K562 (cell line): Measurements from ENCODE around the gene VRK3. TPM values are rescaled to one million over a fixed set of nuclear protein-coding genes. Genes with fewer than 3 reads are reported as not detected.

ENCODE experiments used
- ATAC-seq: fragments of 200-7000 bp; cut with Tn5 transposase; 3 replicates; pipeline ENCODE4 v1.9.1; 2020; ENCODE audit warnings: moderate library complexity
- BruUV-seq: library from RNA; stranded (reverse); fragments of 400-500 nt; replicated peaks from 2 replicates; lab custom pipeline; 2021; lab: Mats Ljungman, UMichigan
- CTCF ChIA-PET: fragments of 300-600 bp; formaldehyde crosslinking; extraction: SDS; loops from one replicate; lab custom pipeline; 2021; ENCODE audit warnings: low intra/inter-chr PET ratio; lab: Yijun Ruan, JAX
- POLR2A ChIA-PET: fragments of 300-600, 350-650 bp; sonication (Branson Sonifier 250); formaldehyde crosslinking; extraction: SDS; loops from one replicate; lab custom pipeline; 2021; ENCODE audit warnings: antibody characterized with exemption, inconsistent platforms; lab: Yijun Ruan, JAX
- DNase-seq, 4 experiments: peaks; one replicate each; pipeline versions ENCODE4 v3.0.0 to v3.0.0-alpha.2; 2011 to 2018; ENCODE audit warnings: low spot score in 3 of 4, mixed read lengths in 3 of 4; ENCODE audit errors: extremely low read depth in 1 of 4
- FAIRE-seq: peaks from 2 replicates; lab custom pipeline; 2011; peaks lifted over from hg19 to GRCh38; lab: Jason Lieb, UNC
- H2AFZ ChIP-seq: 2 replicates; pipeline ENCODE4 v1.6.0; 2011; ENCODE audit warnings: low read depth, low read length, control low read depth, inconsistent platforms
- H3K27ac ChIP-seq: fragments of 200-600 bp; 3 replicates; pipeline ENCODE4 v1.8.0; 2011; ENCODE audit warnings: low read depth, mild to moderate bottlenecking, control low read depth, inconsistent platforms, low read length, moderate library complexity, mixed read lengths; ENCODE audit errors: extremely low read depth
- H3K27me3 ChIP-seq, 2 experiments: fragments of 300-600 bp in 1 of 2; 2 replicates in 1 of 2; 3 replicates in 1 of 2; pipeline versions ENCODE4 v1.6.0 to v1.8.0; 2011; ENCODE audit warnings: inconsistent platforms in 2 of 2, low read length in 2 of 2, mild to moderate bottlenecking in 1 of 2, mixed read lengths in 1 of 2, moderate library complexity in 1 of 2; ENCODE audit not compliant: control insufficient read depth in 2 of 2, insufficient read depth in 2 of 2
- H3K36me3 ChIP-seq: fragments of 300-600 bp; 3 replicates; pipeline ENCODE4 v1.8.0; 2011; ENCODE audit warnings: mild to moderate bottlenecking, low read length, inconsistent platforms; ENCODE audit not compliant: control insufficient read depth, insufficient read depth
- H3K4me1 ChIP-seq, 2 experiments: fragments of 200-600 bp in 1 of 2; replicated peaks in 1 of 2; 2 replicates in 1 of 2; 3 replicates in 1 of 2; pipeline versions ENCODE4 v1.5.1 to v1.8.0; 2011; ENCODE audit warnings: inconsistent platforms in 2 of 2, low read length in 2 of 2, mild to moderate bottlenecking in 1 of 2, mixed read lengths in 1 of 2, moderate library complexity in 1 of 2; ENCODE audit not compliant: control insufficient read depth in 2 of 2, insufficient read depth in 2 of 2
- H3K4me2 ChIP-seq: 2 replicates; pipeline ENCODE4 v1.6.1; 2011; ENCODE audit warnings: low read length, control low read depth, inconsistent platforms, mixed read lengths; ENCODE audit not compliant: insufficient read depth
- H3K4me3 ChIP-seq: fragments of 200-600 bp; sonication (generic), shearing (Covaris generic); 2 replicates; pipeline ENCODE4 v1.5.1; 2016; ENCODE audit warnings: control low read depth, inconsistent platforms
- H3K79me2 ChIP-seq: fragments of 200-600 bp; 3 replicates; pipeline ENCODE4 v1.8.0; 2011; ENCODE audit warnings: low read length, inconsistent platforms; ENCODE audit not compliant: control insufficient read depth, insufficient read depth
- H3K9ac ChIP-seq, 2 experiments: 2 replicates each; pipeline versions ENCODE4 v1.6.0 to v1.6.1; 2011; ENCODE audit warnings: low read depth in 2 of 2, low read length in 2 of 2, control low read depth in 1 of 2, inconsistent platforms in 1 of 2, mild to moderate bottlenecking in 1 of 2, mixed read lengths in 1 of 2; ENCODE audit not compliant: insufficient read depth in 1 of 2
- H3K9me1 ChIP-seq: one replicate; pipeline ENCODE4 v1.6.0; 2011; ENCODE audit warnings: inconsistent platforms, mild to moderate bottlenecking, low read length, moderate library complexity; ENCODE audit not compliant: control insufficient read depth, insufficient read depth
- H3K9me3 ChIP-seq: replicated peaks from 2 replicates; pipeline ENCODE4 v1.5.1; 2011; ENCODE audit warnings: low read depth, low read length, inconsistent platforms; ENCODE audit not compliant: control insufficient read depth, insufficient read depth
- H4K20me1 ChIP-seq: replicated peaks from 2 replicates; pipeline ENCODE4 v1.6.1; 2011; ENCODE audit warnings: low read length, inconsistent platforms, mixed read lengths; ENCODE audit not compliant: control insufficient read depth, insufficient read depth
- DIDO1 ChIP-seq: fragments of 450-650 bp; IDR thresholded peaks from 2 replicates; pipeline ENCODE4 v1.6.1; 2016; ENCODE audit warnings: low read depth, missing biosample characterization, missing genetic modification characterization
- FOXM1 ChIP-seq, 2 experiments: fragments of 450-650 bp in 1 of 2; sonication (generic) in 1 of 2; formaldehyde crosslinking in 1 of 2; IDR thresholded peaks; 2 replicates each; pipeline versions ENCODE4 v1.6.1 to v1.9.0; 2017 to 2022; ENCODE audit warnings: low read depth in 2 of 2, mild to moderate bottlenecking in 2 of 2, missing genetic modification reagents in 1 of 2, moderate library complexity in 1 of 2
- HMG20A ChIP-seq: fragments of 450-650 bp; formaldehyde crosslinking; conservative IDR thresholded peaks from 2 replicates; pipeline ENCODE4 v1.4.0; 2020; ENCODE audit warnings: mild to moderate bottlenecking, mixed read lengths
- MAFF ChIP-seq: IDR thresholded peaks from 2 replicates; pipeline ENCODE4 v1.6.1; 2012; ENCODE audit warnings: low read length, improper control_type of control experiment
- PRMT5 ChIP-seq: sonication (generic); formaldehyde crosslinking; IDR thresholded peaks from 2 replicates; pipeline ENCODE4 v1.5.0; 2020; ENCODE audit warnings: missing genetic modification reagents
- RBM15 ChIP-seq: fragments of 200-400 bp; formaldehyde crosslinking; IDR thresholded peaks from 2 replicates; pipeline ENCODE4 v1.6.1; 2018; ENCODE audit warnings: mild to moderate bottlenecking, low read length, moderate library complexity; ENCODE audit not compliant: insufficient read depth
- ZNF324 ChIP-seq: fragments of 250-450 bp; sonication (Bioruptor Pico); IDR thresholded peaks from 2 replicates; pipeline ENCODE4 v1.4.0; 2020; ENCODE audit warnings: mild to moderate bottlenecking
- ZNF583 ChIP-seq: fragments of 250-450 bp; sonication (Bioruptor Pico); IDR thresholded peaks from 2 replicates; pipeline ENCODE4 v1.4.0; 2020
- WGBS: fragments of 100-300 bp; shearing (Covaris generic); methylation state at CpG from one replicate; pipeline ENCODE4 v1.1.6; 2016; ENCODE audit warnings: low coverage, mixed read lengths; ENCODE audit not compliant: insufficient coverage; ENCODE audit errors: missing lambda C conversion rate; 5-methylcytosine and 5-hydroxymethylcytosine counted together
- in situ Hi-C: fragments of 300-500 bp; cut with MboI; formaldehyde crosslinking; loops from 4 replicates; pipeline ENCODE4 v1.15.0; 2018; ENCODE audit warnings: inconsistent platforms, mixed read lengths
- intact Hi-C: fragments of 100-400 bp; cut with micrococcal nuclease; formaldehyde crosslinking; loops from 2 replicates; pipeline ENCODE4 v1.14.2; 2022
- polyA plus RNA-seq, 8 experiments: library from polyadenylated mRNA; depleted of rRNA in 4 of 8; stranded (reverse) in 5 of 8; unstranded in 3 of 8; fragments of >200 nt; fragmentation: Nextera tagmentation in 2 of 8; fragmentation: Illumina TruSeq in 1 of 8; extraction: Ambion mirVana in 2 of 8; extraction: Trizol in 1 of 8; gene quantifications; 2 replicates each; pipeline versions ENCODE4 v1.2.1 to v1.2.3, GENCODE V29; 2011 to 2014; ENCODE audit warnings: inconsistent platforms in 1 of 8, missing spikeins in 1 of 8
- total RNA-seq, 7 experiments: library from RNA; depleted of rRNA in 6 of 7; stranded (reverse); fragments of >200 nt in 6 of 7; fragmentation: Illumina TruSeq in 2 of 7; extraction: Trizol in 2 of 7; gene quantifications; 2 replicates each; pipeline versions ENCODE4 v1.2.1 to v1.2.3, GENCODE V29; 2011 to 2021; ENCODE audit warnings: low replicate concordance in 1 of 7
- TF ChIP-seq, protein P1 (sequence below): fragments of 250-450 bp; sonication (Bioruptor Pico); IDR thresholded peaks from 2 replicates; pipeline ENCODE4 v1.8.0; 2022; ENCODE audit warnings: moderate library complexity, mild to moderate bottlenecking, inconsistent platforms

Gene VRK3
- total and polyA plus RNA-seq, 9 of the 15 experiments (the other 6 are each of a cell fraction or from before 2014, with no cell fraction given) = 25.6 to 94.3 (median 42.9) TPM

DNA sequence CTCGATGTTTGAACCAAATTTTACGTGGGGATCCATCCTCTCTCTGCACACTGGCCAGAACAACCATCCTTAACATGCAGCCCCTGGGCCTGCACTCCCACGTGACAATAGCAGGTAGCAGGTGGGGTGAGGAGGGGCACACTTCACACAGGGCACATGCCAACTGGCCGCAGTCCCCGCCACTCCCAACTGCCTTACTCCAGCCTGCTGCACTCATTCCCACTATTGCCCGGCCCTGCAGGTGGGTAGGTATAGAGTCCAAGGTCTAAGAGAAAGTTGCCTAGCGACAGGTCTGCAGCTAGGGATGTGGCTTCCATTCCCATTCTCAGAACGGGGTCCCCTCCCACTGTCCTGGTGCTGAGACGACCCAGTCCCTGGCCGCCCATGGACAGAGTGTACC, 18.0 kb downstream of the VRK3 start:
- peaks cover 65% of the 10 kb centered on the region; the same call in 2 of the 3 replicates for H3K36me3 ChIP-seq
- H4K20me1 ChIP-seq = no peaks in the 10 kb centered on the region; the same call in 1 of the 2 replicates
- DNase-seq (no peak), ATAC-seq (no peak), FAIRE-seq (no peak)
- H3K4me2 ChIP-seq = no peak overlapping the region
- 96% methylated on average over 10 of the region's 10 CpGs for WGBS
- H2AFZ ChIP-seq = no peak overlapping the region
- TF ChIP-seq MAFF = no peak
- TF ChIP-seq PRMT5 (CRISPR knock-in tag) = no peak
- TF ChIP-seq DIDO1 = no peak
- no peak for TF ChIP-seq HMG20A (CRISPR knock-in tag)
- no peak for TF ChIP-seq FOXM1 (IDR thresholded peaks at IDR 0.05; ENCODE audit: low read depth)
- no peak for TF ChIP-seq FOXM1 (CRISPR knock-in tag; IDR thresholded peaks at IDR 0.05; ENCODE audit: low read depth)
- TF ChIP-seq, all 486 proteins: peak for 0
- in situ Hi-C loops = no loop called here
- no peaks in the 10 kb centered on the region for H3K9me3 ChIP-seq
- peaks cover 8 to 17% of the 10 kb centered on the region in 2 experiments for H3K4me1 ChIP-seq
- no peaks in the 10 kb centered on the region for H3K27me3 ChIP-seq
- H3K79me2 ChIP-seq = no peaks in the 10 kb centered on the region; the same call in 2 of the 3 replicates
- no peak overlapping the region for H3K4me3 ChIP-seq
- no peak overlapping the region; a peak in 1 of 4 replicates for H3K9ac ChIP-seq
- H3K9me1 ChIP-seq = peaks cover 9% of the 10 kb centered on the region
- no peak overlapping the region for H3K27ac ChIP-seq
- no TSS peak for BruUV-seq
- intact Hi-C loops = no loop called here
- ChIA-PET POLR2A (no interaction called here), CTCF (no interaction called here)

GRCh38 chr19:50005428-50005827, 19.7 kb downstream of the VRK3 start:
- no peak for FAIRE-seq
- peaks cover 9% of the 10 kb centered on the region for H3K9me1 ChIP-seq
- TF ChIP-seq ZNF583 (no peak), ZNF324 (CRISPR knock-in tag) (no peak), RBM15 (no peak)
- TF ChIP-seq, protein P1, sequence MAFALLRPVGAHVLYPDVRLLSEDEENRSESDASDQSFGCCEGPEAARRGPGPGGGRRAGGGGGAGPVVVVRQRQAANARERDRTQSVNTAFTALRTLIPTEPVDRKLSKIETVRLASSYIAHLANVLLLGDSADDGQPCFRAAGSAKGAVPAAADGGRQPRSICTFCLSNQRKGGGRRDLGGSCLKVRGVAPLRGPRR = no peak
- no peak overlapping the region for H3K9ac ChIP-seq
- peaks cover 79% of the 10 kb centered on the region; the same call in 2 of the 3 replicates for H3K36me3 ChIP-seq
- BruUV-seq = no TSS peak
- no peak overlapping the region for H3K27ac ChIP-seq
- H3K4me3 ChIP-seq = no peak overlapping the region
- no peak for ATAC-seq
- H3K9me3 ChIP-seq = no peaks in the 10 kb centered on the region
- in situ Hi-C loops (no loop called here), intact Hi-C loops (no loop called here)
- no peaks in the 10 kb centered on the region; the same call in 1 of the 2 replicates for H4K20me1 ChIP-seq
- H3K4me1 ChIP-seq = peaks cover 8 to 17% of the 10 kb centered on the region in 2 experiments
- no peak overlapping the region for H2AFZ ChIP-seq
- ChIA-PET CTCF (no interaction called here), POLR2A (no interaction called here)
- H3K27me3 ChIP-seq = no peaks in the 10 kb centered on the region
- DNase-seq = no peak
- H3K79me2 ChIP-seq = no peaks in the 10 kb centered on the region; the same call in 2 of the 3 replicates
- H3K4me2 ChIP-seq = no peak overlapping the region
- 90% methylated on average over 12 of the region's 12 CpGs for WGBS
